ENCODE data around the gene RAPGEF5.

- TF ChIP-seq CTCF (IDR thresholded peaks at IDR 0.05; ENCODE audit: insufficient read depth, low read length) = no peak
- TF ChIP-seq REST (IDR thresholded peaks at IDR 0.05; ENCODE audit: insufficient replicate concordance, low read depth) = no peak
- no peak for TF ChIP-seq POLR2AphosphoS5 (IDR thresholded peaks at IDR 0.05; ENCODE audit: low read depth)
- TF ChIP-seq GABPA (IDR thresholded peaks at IDR 0.05; ENCODE audit: low read depth) = no peak
- no peak for TF ChIP-seq SPI1 (IDR thresholded peaks at IDR 0.05; ENCODE audit: borderline replicate concordance, low read depth)
Observed at GRCh38 chr7:22278660-22279059, 78.3 kb downstream of the RAPGEF5 start.

Data from HL-60 (cell line).